ENCODE results near the gene MOBP. TPM values are rescaled to one million over a fixed set of nuclear protein-coding genes. Genes with fewer than 3 reads are reported as not detected.

Gene MOBP
- total and polyA plus RNA-seq, 2 of the 8 experiments (the other 6 are each of a cell fraction or from before 2014, with no cell fraction given): 0.06 to 0.50 TPM

- H2BK20ac ChIP-seq (ENCODE audit: low read length): no peak overlapping the region
- no peaks in the 10 kb centered on the region for H3K27me3 ChIP-seq (replicated peaks in 1 of 4; ENCODE audit: control insufficient read depth in 3 of 4, extremely low read depth in 1 of 4, insufficient read depth in 3 of 4, low read length in 3 of 4)
- H4K91ac ChIP-seq (replicated peaks; ENCODE audit: insufficient read length, low read length): no peak overlapping the region
- 77% methylated on average over 1 of the region's 1 CpG; no CpG with 5 or more reads in 1 of the 2 experiments for WGBS, 2 experiments (ENCODE audit: extremely low coverage in 1 of 2, insufficient coverage in 1 of 2, insufficient read length in 1 of 2, insufficient replicate concordance in 2 of 2, low coverage in 1 of 2, low lambda C conversion rate in 2 of 2, missing lambda C conversion rate in 1 of 2)
- H3K4ac ChIP-seq (replicated peaks; ENCODE audit: insufficient read length, low read depth, low read length): no peak overlapping the region
- H3K79me1 ChIP-seq (ENCODE audit: low read depth, low read length): no peaks in the 10 kb centered on the region
- H3K23me2 ChIP-seq (ENCODE audit: low read depth, low read length): no peaks in the 10 kb centered on the region
- H2BK120ac ChIP-seq (replicated peaks; ENCODE audit: low read depth, low read length): no peak overlapping the region
- ChIA-PET CTCF (ENCODE audit: partially characterized antibody) (interaction anchor here (0.8 to 2.1 kb wide), 4 partner anchors 15 to 73 kb away, joined by 3 to 6 read pairs (median 4); no protein-coding TSS in a partner anchor), POLR2A (ENCODE audit: partially characterized antibody) (interaction anchor here (1.1 to 13.1 kb wide), 4 partner anchors 12 to 73 kb away, joined by 3 to 141 read pairs (median 9); partner anchors contain the start of gene RPSA)
- no peak overlapping the region for H3K4me3 ChIP-seq (ENCODE audit: extremely low read depth in 1 of 4, insufficient read depth in 2 of 4, low read depth in 3 of 4, low read length in 4 of 4)
- no peak overlapping the region for H2BK15ac ChIP-seq (ENCODE audit: low read length)
- no peak overlapping the region for H3K18ac ChIP-seq (ENCODE audit: extremely low read depth, low read length)
- no peaks in the 10 kb centered on the region; a peak in 1 of 8 replicates for H3K36me3 ChIP-seq (ENCODE audit: control insufficient read depth in 2 of 4, insufficient read depth in 4 of 4, low read length in 3 of 4)
- no peak overlapping the region for H3K9ac ChIP-seq (replicated peaks in 1 of 4; ENCODE audit: extremely low read depth in 1 of 4, low read depth in 3 of 4, low read length in 3 of 4)
- no peak overlapping the region for H3K56ac ChIP-seq (replicated peaks; ENCODE audit: insufficient read length, low read depth, low read length)
- H3K23ac ChIP-seq (ENCODE audit: insufficient read length): no peak overlapping the region
- no peaks in the 10 kb centered on the region for H3K79me2 ChIP-seq (ENCODE audit: control insufficient read depth in 1 of 2, insufficient read depth in 2 of 2, low read length in 2 of 2)
- H4K20me1 ChIP-seq (replicated peaks in 1 of 2; ENCODE audit: control insufficient read depth in 1 of 2, insufficient read depth in 2 of 2, low read length in 2 of 2): no peaks in the 10 kb centered on the region
- H4K5ac ChIP-seq (ENCODE audit: insufficient read length, low read depth, low read length): no peak overlapping the region
- H3K4me2 ChIP-seq (ENCODE audit: insufficient read depth in 1 of 2, low read depth in 2 of 2, low read length in 2 of 2): no peak overlapping the region
- no peak overlapping the region for H3K27ac ChIP-seq (ENCODE audit: low read depth, low read length)
- no peaks in the 10 kb centered on the region for H3K9me3 ChIP-seq (ENCODE audit: insufficient read depth in 2 of 2, low read depth in 1 of 2, low read length in 1 of 2)
- no peak overlapping the region for H4K8ac ChIP-seq (ENCODE audit: extremely low read depth, insufficient read depth, low read length)
- H2BK12ac ChIP-seq (ENCODE audit: low read depth, low read length): no peak overlapping the region
- H3K14ac ChIP-seq (ENCODE audit: insufficient read length): no peak overlapping the region
- no peak overlapping the region for H2AK5ac ChIP-seq (ENCODE audit: low read depth, low read length)
- DNase-seq (ENCODE audit: low read depth in 1 of 2, low spot score in 2 of 2) (no peak), FAIRE-seq (no peak)
- H2BK5ac ChIP-seq (ENCODE audit: low read depth, low read length): no peak overlapping the region
- H3K4me1 ChIP-seq (replicated peaks in 1 of 4; ENCODE audit: control insufficient read depth in 3 of 4, insufficient read depth in 4 of 4, low read length in 3 of 4): no peaks in the 10 kb centered on the region
- H2AFZ ChIP-seq (ENCODE audit: low read length): no peak overlapping the region
- no peak for TF ChIP-seq ZNF274 (IDR thresholded peaks at IDR 0.05; ENCODE audit: borderline replicate concordance, extremely low read depth, low read length)
- TF ChIP-seq BCL11A (IDR thresholded peaks at IDR 0.05; ENCODE audit: low read depth in 2 of 2, low read length in 2 of 2): no peak
- no peak for TF ChIP-seq SAP30 (IDR thresholded peaks at IDR 0.05; ENCODE audit: insufficient read depth, insufficient replicate concordance, low read length)
- TF ChIP-seq POLR2AphosphoS5 (IDR thresholded peaks at IDR 0.05; ENCODE audit: low read depth, low read length): no peak
- no peak for TF ChIP-seq HDAC2 (IDR thresholded peaks at IDR 0.05; ENCODE audit: borderline replicate concordance in 1 of 2, low read depth in 2 of 2, low read length in 2 of 2)
- no peak for TF ChIP-seq POU5F1 (IDR thresholded peaks at IDR 0.05; ENCODE audit: low read depth, low read length)
- TF ChIP-seq RXRA (IDR thresholded peaks at IDR 0.05; ENCODE audit: insufficient read depth, low read depth, low read length): no peak
- TF ChIP-seq SP1 (IDR thresholded peaks at IDR 0.05; ENCODE audit: low read depth, low read length): no peak
- TF ChIP-seq CTCF (IDR thresholded peaks at IDR 0.05; ENCODE audit: control extremely low read depth in 1 of 3, insufficient read depth in 1 of 3, low read depth in 1 of 3, low read length in 3 of 3): no peak
These were observed 41.2 kb upstream of the MOBP start for GRCh38 chr3:39426312-39426711.

Measured in H1 (cell line).